Measurements from ENCODE around the gene NHLRC4. TPM values are rescaled to one million over a fixed set of nuclear protein-coding genes. Genes with fewer than 3 reads are reported as not detected.

Gene NHLRC4
- total and polyA plus RNA-seq, 8 donors: 0.99 to 3.4 (median 2.9) TPM

- Histone ChIP-seq H3K4me1 (peaks cover 0 to 9% of the 10 kb centered on the region in 2 donors), H3K4me3 (no peak overlapping the region), H3K9me3 (no peaks in the 10 kb centered on the region), H3K27me3 (no peaks in the 10 kb centered on the region), H3K27ac (no peak overlapping the region), H3K36me3 (peaks cover 0 to 47% of the 10 kb centered on the region in 2 donors)
- intact Hi-C loops (cut with DNase I): loop anchor here in 1 of 2 donors (5.0 kb wide), 1 partner anchor 84 kb away; no protein-coding TSS in a partner anchor
- TF ChIP-seq CTCF (IDR thresholded peaks at IDR 0.05): no peak
- DNase-seq (no peak), ATAC-seq (no peak)
Observed at GRCh38 chr16:578232-578869, 11.5 kb downstream of the NHLRC4 start.

GRCh38 chr16:578870-579405 lies 12.1 kb downstream of the NHLRC4 start:
- peak in 3 of 4 donors; percentile 60 to 94 (median 67) for DNase-seq
- Histone ChIP-seq H3K4me3 (no peak overlapping the region), H3K27me3 (no peaks in the 10 kb centered on the region)

GRCh38 chr16:580141-580945 lies 13.5 kb downstream of the NHLRC4 start:
- no peak overlapping the region for H3K4me3 ChIP-seq
- no peaks in the 10 kb centered on the region for H3K9me3 ChIP-seq
- no peak for TF ChIP-seq CTCF (IDR thresholded peaks at IDR 0.05)
- no peaks in the 10 kb centered on the region for H3K27me3 ChIP-seq
- ATAC-seq (no peak), DNase-seq (no peak)
- peaks cover 0 to 30% of the 10 kb centered on the region in 2 donors for H3K36me3 ChIP-seq
- peaks cover 0 to 9% of the 10 kb centered on the region in 2 donors for H3K4me1 ChIP-seq
- no peak overlapping the region for H3K27ac ChIP-seq
- intact Hi-C loops (cut with DNase I): no loop called here

More at GRCh38 chr16:578870-579405, 12.1 kb downstream of the NHLRC4 start:
- Histone ChIP-seq H3K4me1 (peaks cover 0 to 9% of the 10 kb centered on the region in 2 donors), H3K36me3 (peaks cover 0 to 44% of the 10 kb centered on the region in 2 donors), H3K27ac (no peak overlapping the region), H3K9me3 (no peaks in the 10 kb centered on the region)
- ATAC-seq: peak; percentile 93
- TF ChIP-seq CTCF (IDR thresholded peaks at IDR 0.05): peak; percentile 68 to 89
- intact Hi-C loops (cut with DNase I): loop anchor here in 1 of 2 donors (5.0 kb wide), 1 partner anchor 83 kb away; no protein-coding TSS in a partner anchor

GRCh38 chr16:580946-581498 lies 14.2 kb downstream of the NHLRC4 start:
- DNase-seq: no peak
- intact Hi-C loops (cut with DNase I): no loop called here
- Histone ChIP-seq H3K27me3 (no peaks in the 10 kb centered on the region), H3K27ac (no peak overlapping the region), H3K36me3 (peaks cover 0 to 23% of the 10 kb centered on the region in 2 donors), H3K4me1 (peaks cover 0 to 9% of the 10 kb centered on the region in 2 donors), H3K4me3 (no peak overlapping the region), H3K9me3 (no peaks in the 10 kb centered on the region)
- no peak for TF ChIP-seq CTCF (IDR thresholded peaks at IDR 0.05)
- ATAC-seq: no peak

Measured in left lung (tissue), 10 donors.